Ecto neural progenitor cell (in vitro differentiated cells): ENCODE measurements around the gene RANBP3L.
"Not testable (repeated sequence)": the region's sequence is repeated elsewhere in the genome, so short reads cannot be mapped to it uniquely, and the experiment has no call there.

Experiments
- DNase-seq: peaks from one replicate; pipeline ENCODE4 v3.0.0-alpha.2; 2018; ENCODE audit warnings: low spot score

RANBP3L gene

DNA sequence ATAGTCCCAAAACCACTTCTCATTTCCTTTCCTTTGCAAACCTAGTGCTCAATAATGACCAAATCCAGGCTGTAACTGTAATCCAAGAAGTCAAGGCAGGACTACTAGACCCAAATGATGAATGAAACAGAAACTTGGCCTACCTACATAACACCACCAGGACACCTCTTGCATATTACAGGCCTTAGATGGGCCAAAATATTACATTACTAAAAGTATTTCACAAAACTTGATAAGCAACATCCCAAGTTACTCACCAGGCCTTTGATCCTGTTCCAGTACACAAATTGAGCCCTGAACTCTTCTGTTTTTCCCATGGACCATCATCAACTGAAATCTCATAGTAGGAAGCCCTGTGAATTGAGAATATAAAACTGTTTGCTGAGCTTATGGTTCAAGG lies 94.8 kb downstream of the RANBP3L start:
- DNase-seq, result no peak

DNA sequence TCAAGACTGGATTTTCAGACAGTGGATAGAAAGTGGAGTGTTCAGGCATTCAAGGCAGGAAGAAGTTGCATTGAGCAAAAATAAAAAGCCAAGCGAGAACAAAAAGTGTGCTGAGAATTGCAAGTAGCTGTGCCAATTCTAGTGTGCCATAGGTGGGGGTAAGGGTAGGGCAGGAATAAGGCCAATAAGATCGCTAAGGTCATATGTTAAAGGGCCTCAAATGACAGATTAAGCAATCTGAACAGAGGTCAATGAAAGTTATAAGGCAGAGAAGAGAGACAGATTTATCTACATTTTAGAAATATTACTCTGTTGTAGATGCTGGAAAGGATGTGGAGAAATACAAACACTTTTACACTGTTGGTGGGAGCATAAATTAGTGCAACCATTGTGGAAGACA lies 96.4 kb downstream of the RANBP3L start:
- DNase-seq, result no peak

DNA sequence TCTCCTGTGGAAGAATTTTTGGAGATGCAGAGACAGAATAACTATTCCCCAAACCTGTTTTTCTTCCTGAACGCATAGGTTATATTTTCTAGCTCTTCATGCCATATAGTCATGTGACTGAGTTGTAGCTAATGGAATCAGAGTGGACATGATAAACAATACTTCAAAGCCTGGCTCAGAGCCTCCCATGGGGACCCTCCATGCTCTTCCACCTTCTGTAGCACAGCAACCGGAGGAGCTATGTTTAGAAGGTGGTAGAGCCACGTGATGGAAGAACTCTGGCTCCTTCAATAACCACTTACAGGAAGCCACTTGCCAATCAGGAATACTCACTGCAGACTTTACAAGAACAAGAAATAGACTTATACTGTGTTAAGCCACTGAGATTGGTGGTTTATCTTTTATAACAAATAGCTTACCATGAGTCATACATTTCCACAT lies 99.2 kb downstream of the RANBP3L start:
- no peak for DNase-seq

DNA sequence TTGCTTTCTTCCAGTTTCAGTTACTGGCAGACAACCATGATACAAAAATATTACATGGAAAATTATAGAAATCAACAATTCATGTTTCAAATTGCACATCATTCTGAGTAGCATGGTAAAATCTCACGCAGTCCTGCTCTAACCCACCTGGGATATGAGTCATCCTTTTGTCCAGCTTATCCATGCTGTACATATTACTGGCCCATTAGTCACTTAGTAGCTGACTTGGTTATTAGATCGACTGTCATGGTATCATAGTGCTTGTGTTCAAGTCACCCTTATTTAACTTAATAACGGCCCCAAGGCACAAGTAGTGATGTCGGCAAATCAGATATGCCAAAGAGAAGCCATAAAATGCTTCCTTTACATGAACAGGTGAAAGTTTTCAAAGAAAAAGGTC lies 101.2 kb downstream of the RANBP3L start:
- DNase-seq, result no peak

DNA sequence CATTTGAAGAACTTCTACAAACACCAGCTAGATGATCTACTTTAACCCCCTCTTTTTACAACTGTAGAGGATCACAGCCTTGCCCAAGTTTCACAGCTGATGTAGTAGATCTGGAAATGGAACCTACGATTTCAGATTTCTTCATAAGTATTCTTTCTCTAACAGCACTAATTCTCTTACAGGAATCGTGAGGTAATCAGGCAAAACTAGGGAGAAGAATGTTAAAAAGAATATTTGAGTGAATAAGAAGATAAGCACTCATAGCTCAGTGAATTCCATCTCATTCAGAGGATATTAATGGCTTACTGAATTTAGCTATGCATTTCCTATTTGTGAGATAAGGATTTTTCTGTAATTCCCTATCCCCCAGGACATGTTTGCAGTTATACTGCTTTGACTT lies 102.1 kb downstream of the RANBP3L start:
- DNase-seq, result no peak

DNA sequence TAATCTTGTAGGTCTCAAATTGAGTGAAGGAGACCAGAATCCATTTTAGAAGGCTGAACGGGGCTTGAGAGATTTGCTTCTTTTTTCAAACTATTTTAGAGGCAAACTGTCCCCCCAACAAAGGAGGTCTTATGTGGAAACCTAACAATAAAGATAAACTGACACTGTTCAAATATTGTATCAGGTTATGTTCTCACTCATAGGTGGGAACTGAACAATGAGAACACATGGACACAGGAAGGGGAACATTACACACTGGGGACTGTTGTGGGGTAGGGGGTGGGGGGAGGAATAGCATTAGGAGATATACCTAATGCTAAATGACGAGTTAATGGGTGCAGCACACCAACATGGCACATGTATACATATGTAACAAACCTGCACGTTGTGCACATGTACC lies 102.9 kb downstream of the RANBP3L start:
- DNase-seq, result not testable (repeated sequence)
